NCI-H2171 (cell line): ENCODE measurements around the gene KRTCAP3.
"Not testable (repeated sequence)": the region's sequence is repeated elsewhere in the genome, so short reads cannot be mapped to it uniquely, and the experiment has no call there.

Experiments
- DNase-seq: peaks from one replicate; lab custom pipeline; 2025; lab: John Stamatoyannopoulos, UW

Gene KRTCAP3

GRCh38 chr2:27441958-27442919 lies at the start of gene KRTCAP3:
Gene KRTCAP3 (plus strand): TSS chr2:27442381. CDS start chr2:27442413, 32 bp downstream.
- DNase-seq = peak; percentile 93

DNA sequence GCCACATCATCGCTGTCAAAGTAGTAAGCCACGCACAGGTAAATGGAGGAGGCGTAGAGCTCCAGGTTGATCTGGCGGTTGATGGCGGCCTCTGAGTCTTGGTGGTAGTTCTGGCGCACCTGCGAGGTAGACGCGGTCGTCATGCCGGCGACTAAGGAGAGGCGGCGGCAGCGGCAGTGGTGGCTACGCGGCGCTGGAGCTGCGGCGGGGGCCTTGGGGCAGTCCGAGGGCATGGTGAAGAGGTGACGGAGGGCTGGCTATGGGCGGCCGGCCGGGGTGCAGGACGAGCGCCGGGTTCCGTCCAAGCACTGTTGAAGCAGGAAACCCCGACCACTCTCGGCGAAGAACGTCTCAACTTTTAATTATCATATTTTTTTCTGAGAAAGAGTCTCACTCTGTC lies 49.0 kb upstream of the KRTCAP3 start:
- DNase-seq = no peak

DNA sequence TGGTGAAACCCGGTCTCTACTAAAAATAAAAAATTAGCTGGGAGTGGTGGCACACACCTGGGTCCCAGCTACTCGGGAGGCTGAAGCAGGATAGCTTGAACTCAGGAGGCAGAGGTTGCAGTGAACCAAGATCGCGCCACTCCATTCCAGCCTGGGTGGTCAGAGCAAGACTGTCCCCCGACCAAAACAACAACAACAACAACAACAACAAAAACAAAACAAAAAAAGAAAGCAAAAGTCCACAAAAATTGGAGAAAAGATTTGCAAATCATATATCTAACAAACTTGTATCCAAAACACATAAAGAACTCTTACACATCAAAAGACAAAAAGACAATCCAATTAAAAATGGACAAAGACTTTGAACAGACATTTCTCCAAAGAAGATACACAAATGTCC lies 43.2 kb upstream of the KRTCAP3 start:
- no peak for DNase-seq

GRCh38 chr2:27400348-27401135 lies 41.6 kb upstream of the KRTCAP3 start:
- DNase-seq = no peak

DNA sequence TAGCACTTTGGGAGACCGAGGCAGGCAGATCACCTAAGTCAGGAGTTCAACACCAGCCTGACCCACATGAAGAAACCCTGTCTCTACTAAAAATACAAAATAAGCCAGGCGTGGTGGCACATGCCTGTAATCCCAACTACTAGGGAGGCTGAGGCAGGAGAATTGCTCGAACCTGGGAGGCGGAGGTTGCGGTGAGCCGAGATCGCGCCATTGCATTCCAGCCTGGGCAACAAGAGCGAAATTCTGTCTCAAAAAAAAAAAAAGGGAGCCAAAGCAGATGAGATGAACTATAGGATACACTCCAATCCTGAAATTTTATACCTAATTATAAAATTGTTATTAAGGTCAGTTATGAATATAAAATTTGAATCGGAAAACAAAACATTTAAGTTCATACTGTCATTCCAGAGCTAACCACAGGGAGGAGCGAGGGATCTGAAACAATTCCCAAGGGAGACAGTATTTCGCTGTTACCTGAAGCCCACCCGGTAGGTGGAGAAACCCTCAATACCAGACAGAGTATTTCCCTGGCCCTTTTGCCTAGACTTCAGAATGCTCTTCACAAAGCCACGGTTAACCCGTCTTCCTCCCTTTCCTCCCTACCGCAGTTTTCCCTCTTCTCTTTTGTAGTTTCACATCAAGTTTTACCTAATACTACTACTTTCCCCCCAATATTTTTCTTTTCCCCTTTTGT lies 34.2 kb upstream of the KRTCAP3 start:
- DNase-seq = peak; percentile 93

GRCh38 chr2:27408601-27409320 lies 33.4 kb upstream of the KRTCAP3 start:
- peak; percentile 44 for DNase-seq

- peak; percentile 98 for DNase-seq
These were observed 32.7 kb upstream of the KRTCAP3 start, which contains the start of gene PPM1G for GRCh38 chr2:27409321-27410073. Gene PPM1G (minus strand): TSS chr2:27409591. CDS start chr2:27409422, 169 bp downstream.

DNA sequence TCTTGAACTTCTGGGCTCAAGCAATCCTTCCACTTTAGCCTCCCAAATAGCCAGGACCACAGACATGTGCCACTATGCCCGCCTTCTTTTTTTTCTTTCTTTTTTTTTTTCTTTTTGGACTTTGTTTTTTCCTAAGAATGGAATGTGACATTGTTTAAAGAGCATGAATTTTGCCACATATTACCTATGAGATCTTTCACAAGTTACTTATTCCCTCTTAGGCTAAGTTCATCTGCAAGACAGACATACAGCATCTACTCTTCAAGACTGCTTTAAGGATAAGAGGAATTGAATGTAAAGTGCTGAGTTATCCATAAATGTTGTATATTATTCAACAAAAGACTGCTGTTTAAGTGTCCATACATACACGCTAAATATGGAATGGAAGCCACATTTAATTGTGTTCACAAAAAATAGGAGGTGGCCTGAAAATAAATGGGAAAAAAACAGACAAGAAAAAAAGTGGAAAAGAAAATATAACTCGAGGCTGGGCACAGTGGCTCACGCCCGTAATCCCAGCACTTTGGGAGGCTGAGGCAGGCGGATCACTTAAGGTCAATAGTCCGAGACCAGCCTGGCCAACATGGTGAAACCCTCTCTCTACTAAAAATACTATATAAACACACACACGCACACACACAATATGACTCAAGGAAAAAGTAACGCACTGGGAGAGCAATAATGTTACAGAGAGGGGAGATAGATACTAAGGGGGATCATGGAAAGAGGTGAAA lies 29.6 kb upstream of the KRTCAP3 start:
- DNase-seq = no peak

- no peak for DNase-seq
These were observed 26.0 kb upstream of the KRTCAP3 start for GRCh38 chr2:27416151-27416550.

DNA sequence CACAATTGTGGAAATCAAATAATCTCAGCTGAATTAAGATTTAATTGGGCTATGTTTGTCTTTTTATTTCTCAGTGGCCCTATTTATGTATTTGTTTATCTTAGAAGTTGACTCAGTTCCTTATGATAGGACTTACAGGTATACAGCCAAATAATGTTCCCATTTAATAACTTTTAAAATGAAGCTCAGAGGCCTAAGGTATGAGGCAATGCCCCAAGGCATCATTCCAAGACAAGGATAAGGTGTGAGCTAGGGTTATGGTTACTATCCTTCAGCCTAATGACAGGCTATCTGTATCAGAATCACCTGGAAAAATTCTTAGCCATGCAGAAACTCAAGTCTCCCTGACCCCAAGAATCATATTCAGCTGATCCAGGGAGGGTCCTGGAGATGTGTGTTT lies 21.2 kb upstream of the KRTCAP3 start:
- DNase-seq = no peak

DNA sequence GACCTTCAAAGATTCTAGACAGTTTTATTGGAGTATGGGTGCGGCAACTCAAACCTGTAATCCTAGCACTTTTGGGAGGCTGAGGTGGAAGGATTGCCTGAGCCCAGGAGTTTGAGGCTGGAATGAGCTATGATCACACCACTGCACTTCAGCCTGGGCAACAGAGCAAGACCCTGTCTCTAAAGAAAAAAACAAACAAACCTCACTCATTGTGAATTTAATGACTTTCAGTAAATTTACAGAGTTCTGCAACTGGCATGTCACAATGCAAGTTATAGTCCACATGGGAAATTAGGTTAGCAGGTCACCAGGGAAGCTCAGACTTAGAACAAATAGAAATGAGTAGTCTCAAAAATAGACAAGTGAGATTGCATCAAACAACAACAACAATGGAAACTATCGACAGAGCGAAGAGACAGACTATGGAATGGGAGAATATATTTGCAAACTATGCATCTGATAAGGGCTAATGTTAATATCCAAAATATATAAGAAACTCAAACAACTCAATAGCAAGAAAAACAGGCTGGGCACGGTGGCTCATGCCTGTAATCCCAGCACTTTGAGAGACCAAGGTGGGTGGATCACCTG lies 20.4 kb upstream of the KRTCAP3 start:
- no peak for DNase-seq

- DNase-seq = no peak
These were observed 19.2 kb upstream of the KRTCAP3 start for GRCh38 chr2:27422958-27423357.

DNA sequence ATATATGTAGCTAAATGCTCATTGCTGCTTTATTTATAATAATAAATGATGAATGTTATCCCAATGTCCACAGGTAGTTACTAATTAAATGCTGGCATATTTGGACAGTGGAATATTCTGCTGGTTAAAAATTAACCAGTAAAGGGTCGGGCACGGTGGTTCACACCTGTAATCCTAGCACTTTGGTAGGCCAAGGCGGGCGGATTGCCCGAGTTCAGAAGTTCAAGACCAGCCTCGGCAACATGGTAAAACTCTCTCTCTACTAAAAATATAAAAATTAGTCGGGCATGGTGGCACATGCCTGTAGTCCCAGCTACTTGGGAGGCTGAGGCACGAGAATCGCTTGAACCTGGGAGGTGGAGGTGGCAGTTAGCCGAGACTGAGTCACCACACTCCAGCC lies 17.1 kb upstream of the KRTCAP3 start:
- not testable (repeated sequence) for DNase-seq

- DNase-seq = no peak
These were observed 14.3 kb upstream of the KRTCAP3 start for GRCh38 chr2:27427863-27428212.

DNA sequence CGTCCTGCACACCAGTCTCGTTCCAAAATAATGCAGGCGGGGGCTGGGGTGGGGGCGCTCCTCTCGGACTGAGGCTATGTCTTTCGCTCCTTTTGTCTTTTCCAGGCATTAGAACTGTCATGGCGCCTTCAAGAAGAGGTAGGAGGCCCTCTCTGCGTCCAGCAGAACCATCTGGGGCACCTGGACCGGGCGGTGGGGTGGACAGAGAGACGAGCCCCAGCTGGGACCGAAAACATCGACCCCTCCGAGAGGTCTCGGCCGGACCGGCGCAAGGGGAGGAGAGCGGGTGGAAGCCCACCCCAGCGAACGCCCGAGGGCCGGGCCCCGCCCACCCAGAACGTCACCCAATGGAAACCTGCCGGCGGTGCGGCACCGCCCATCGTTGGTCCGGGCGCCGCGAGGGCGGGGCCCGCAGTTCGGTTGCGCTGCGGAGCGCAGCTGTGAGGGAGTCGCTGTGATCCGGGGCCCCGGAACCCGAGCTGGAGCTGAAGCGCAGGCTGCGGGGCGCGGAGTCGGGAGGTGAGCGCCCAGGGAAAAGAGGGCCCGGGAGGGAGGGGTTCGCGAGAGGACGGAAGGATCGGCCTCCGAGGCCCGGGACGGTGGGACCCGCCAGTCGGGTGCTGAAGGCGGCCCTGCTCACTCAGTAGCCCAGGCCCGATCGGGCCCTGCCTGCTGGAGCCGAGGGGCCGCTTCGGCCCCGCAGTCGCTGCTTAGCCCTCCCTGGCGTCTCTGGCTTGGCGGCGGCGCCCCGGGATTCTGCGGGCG lies 13.8 kb upstream of the KRTCAP3 start, which contains the start of gene NRBP1:
NRBP1 (plus strand) TSS at position 419 of the 765 bp plus-strand sequence. CDS start 4,643 bp downstream, outside the sequence.
- peak; percentile 96 for DNase-seq

- DNase-seq = peak; percentile 60
These were observed 13.1 kb upstream of the KRTCAP3 start for GRCh38 chr2:27428978-27429541.

DNA sequence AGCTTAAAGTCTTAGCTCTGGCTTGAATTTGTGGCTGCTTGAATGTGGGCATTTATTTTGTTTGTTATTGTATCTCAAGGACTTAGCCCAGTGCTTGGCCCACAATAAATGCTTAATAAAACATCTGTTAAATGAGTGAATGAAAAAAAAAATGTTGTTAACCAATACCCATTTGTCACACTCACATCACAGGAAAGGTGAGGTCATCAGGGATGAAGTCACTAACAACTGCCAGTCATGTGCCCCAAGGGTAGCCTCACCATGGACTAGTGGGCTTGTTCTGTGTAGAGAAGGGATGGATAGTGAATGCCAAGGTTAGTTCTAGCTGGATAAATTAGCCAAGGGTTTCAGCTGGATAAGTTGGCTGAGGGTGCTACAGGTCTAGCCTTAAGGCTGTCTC lies 10.8 kb upstream of the KRTCAP3 start:
- no peak for DNase-seq

DNA sequence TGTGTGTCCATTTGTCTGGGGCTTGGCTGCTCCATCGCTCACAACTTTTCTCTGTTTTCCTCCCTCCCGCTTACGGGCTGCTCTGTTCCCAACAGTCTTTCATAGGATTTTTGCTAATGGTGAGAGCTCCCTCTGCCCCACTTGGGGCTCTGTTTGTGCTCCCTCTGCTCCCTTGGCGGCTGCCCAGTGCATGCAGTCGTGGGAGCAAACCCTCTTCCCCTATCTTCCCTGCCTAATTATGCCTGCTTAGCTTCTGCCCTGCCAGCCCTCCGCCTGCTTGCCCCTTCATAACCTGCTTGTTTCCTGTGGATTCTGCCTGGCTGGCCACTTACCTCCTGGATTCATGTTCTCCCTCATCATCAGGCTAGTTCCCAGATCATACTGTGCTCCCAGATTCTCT lies 6.6 kb upstream of the KRTCAP3 start:
- DNase-seq = no peak
